Activated CD4-positive, alpha-beta T cell treated with anti-CD3 and anti-CD28 coated beads for 36 hours (primary cell): ENCODE data around the gene FSTL3. TPM values are rescaled to one million over a fixed set of nuclear protein-coding genes. Genes with fewer than 3 reads are reported as not detected.
"Not testable (repeated sequence)": the region's sequence is repeated elsewhere in the genome, so short reads cannot be mapped to it uniquely, and the experiment has no call there.

ENCODE experiments used
- ATAC-seq: fragments of 200-7000 bp; cut with Tn5 transposase; one replicate; pipeline ENCODE4 v1.10.0; 2021; ENCODE audit warnings: mild to moderate bottlenecking, moderate library complexity
- CTCF ChIA-PET: fragments of 350-600 bp; sonication (Branson Sonifier 250); formaldehyde crosslinking; loops from one replicate; lab custom pipeline; 2021; ENCODE audit warnings: antibody characterized with exemption; lab: Charles Lee
- POLR2A ChIA-PET: fragments of 350-600 bp; sonication (Branson Sonifier 250); formaldehyde crosslinking; loops from one replicate; lab custom pipeline; 2021; ENCODE audit warnings: antibody characterized with exemption, inconsistent platforms; lab: Charles Lee
- DNase-seq: peaks from one replicate; pipeline ENCODE4 v3.0.0-alpha.2; 2020
- H3K27ac Mint-ChIP-seq: one replicate; pipeline ENCODE4 v1.8.0; 2021; ENCODE audit warnings: mixed read lengths
- H3K27me3 Mint-ChIP-seq: one replicate; pipeline ENCODE4 v1.8.0; 2021; ENCODE audit warnings: mixed read lengths
- H3K36me3 Mint-ChIP-seq: one replicate; pipeline ENCODE4 v1.8.0; 2021; ENCODE audit warnings: low read depth, mixed read lengths
- H3K4me1 Mint-ChIP-seq: one replicate; pipeline ENCODE4 v1.8.0; 2021; ENCODE audit warnings: mixed read lengths
- H3K4me3 Mint-ChIP-seq: one replicate; pipeline ENCODE4 v1.8.0; 2021; ENCODE audit warnings: mild to moderate bottlenecking, moderate library complexity, mixed read lengths
- H3K9me3 Mint-ChIP-seq: one replicate; pipeline ENCODE4 v1.8.0; 2021; ENCODE audit warnings: low read depth, mixed read lengths
- intact Hi-C, 2 experiments: fragments of 100-400 bp; cut with DNase I in 1 of 2; cut with micrococcal nuclease in 1 of 2; formaldehyde crosslinking; loops; one replicate each; pipeline versions ENCODE4 v1.14.2 to v1.15.1; 2022 to 2024; cut with DNase I, micrococcal nuclease
- total RNA-seq, 2 experiments: library from RNA; stranded (reverse); gene quantifications; one replicate each; pipeline ENCODE4 v1.2.3, GENCODE V29; 2021

Gene FSTL3
- total RNA-seq, 2 experiments from 2014 or later: 8.5 to 10.1 TPM

DNA sequence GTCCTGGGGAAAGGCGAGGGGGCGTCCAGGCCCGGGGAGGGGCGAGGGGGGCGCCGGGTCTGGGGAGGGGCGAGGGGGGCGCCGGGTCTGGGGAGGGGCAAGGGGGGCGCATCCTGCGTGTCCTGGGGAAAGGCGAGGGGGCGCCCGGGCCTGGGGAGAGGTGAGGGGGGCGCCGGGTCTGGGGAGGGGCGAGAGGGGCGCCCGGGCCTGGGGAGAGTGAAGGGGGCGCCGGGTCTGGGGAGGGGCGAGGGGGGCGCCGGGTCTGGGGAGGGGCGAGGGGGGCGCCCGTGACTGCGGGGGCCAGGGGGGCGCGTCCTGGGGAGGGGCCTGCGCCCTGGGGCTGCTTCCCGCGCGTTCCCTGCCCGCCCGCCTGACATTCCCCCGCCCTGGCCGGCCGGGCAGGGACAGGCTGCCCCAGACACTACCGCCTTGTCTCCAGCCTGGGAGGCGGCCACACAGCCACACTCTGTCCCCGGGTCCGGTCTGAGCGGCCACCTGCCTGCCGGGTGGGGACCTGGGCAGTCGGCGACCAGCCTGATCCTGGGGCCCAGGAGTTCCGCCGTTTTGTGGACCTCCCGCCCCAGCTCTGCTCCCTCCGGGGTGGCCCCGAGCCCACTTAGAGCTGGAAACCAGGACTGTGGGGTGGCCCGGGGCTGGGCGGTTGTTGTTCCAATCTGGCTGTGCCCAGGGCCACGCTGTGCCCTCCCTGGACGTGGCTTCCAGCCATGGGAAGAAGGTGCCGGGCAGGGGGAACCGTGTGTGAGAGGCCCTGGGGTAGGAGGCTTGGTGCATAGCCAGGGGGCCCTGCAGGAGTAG lies 44.4 kb downstream of the FSTL3 start:
- Mint-ChIP-seq H3K27me3 (peaks cover 12% of the 10 kb centered on the region), H3K4me1 (no peaks in the 10 kb centered on the region)
- POLR2A ChIA-PET: no interaction called here

DNA sequence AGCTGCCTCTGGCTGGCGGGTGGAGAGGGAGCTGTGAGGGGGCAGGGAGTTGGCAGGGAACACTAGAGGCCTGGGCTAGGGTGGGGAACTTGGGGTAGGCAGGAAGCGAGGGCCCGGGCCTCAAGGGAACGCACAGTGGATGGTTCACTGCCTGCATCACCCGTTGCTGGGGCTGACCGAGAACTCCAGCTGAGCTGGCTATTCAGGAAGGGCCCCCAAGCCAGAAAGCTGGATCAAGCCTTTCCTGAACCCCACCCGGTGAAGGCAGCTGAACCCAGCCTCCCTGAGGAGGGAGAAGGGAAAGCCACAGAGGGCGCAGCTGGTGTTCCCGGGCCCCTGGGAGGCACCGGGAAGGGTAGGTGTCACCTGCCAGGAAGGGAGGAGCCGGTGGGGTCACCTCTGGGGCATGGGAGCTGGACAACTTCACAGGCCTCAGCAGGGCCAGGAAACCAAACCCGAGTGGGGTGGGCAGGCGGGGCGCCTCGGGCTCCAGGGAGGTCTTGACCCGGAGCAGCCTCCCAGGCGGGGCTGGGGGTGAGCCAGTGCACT lies 46.4 kb downstream of the FSTL3 start:
- no peak for DNase-seq
- Mint-ChIP-seq H3K9me3 (no peaks in the 10 kb centered on the region), H3K27me3 (peaks cover 12% of the 10 kb centered on the region), H3K27ac (no peak overlapping the region), H3K36me3 (no peaks in the 10 kb centered on the region), H3K4me3 (no peak overlapping the region), H3K4me1 (no peaks in the 10 kb centered on the region)
- POLR2A ChIA-PET: no interaction called here
- no peak for ATAC-seq
- intact Hi-C loops: no loop called here
- CTCF ChIA-PET: no interaction called here

More for the DNA sequence above, 44.4 kb downstream of the FSTL3 start:
- H3K9me3 Mint-ChIP-seq: peaks cover 4% of the 10 kb centered on the region
- no peaks in the 10 kb centered on the region for H3K36me3 Mint-ChIP-seq
- no peak overlapping the region for H3K4me3 Mint-ChIP-seq
- DNase-seq: no peak
- ATAC-seq: no peak
- no peak overlapping the region for H3K27ac Mint-ChIP-seq
- intact Hi-C loops: no loop called here
- CTCF ChIA-PET: no interaction called here

DNA sequence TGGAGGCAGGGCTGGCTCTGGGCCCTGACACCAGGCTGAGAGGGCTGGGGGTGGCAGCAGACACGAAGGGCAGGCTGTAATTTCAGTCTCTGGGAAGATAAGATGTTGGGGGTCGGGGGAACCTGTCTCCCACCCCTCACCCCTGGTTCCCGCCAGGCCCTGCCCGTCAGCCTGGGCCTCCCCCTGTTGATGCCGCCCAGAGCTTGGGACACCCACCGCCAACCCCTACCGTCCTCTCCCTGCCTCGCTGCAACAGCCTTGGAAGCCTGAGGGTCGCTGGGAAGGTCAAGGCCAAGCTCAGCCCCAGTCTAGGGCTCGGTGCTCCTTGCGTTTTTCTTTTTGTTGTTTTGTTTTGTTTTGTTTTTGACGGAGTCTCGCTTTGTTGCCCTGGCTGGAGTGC lies 47.1 kb downstream of the FSTL3 start:
- no peak for DNase-seq
- ChIA-PET CTCF (no interaction called here), POLR2A (no interaction called here)
- ATAC-seq: no peak
- Mint-ChIP-seq H3K27me3 (peaks cover 9% of the 10 kb centered on the region), H3K4me3 (no peak overlapping the region), H3K9me3 (no peaks in the 10 kb centered on the region), H3K36me3 (no peaks in the 10 kb centered on the region), H3K4me1 (no peaks in the 10 kb centered on the region), H3K27ac (no peak overlapping the region)
- intact Hi-C loops: no loop called here

DNA sequence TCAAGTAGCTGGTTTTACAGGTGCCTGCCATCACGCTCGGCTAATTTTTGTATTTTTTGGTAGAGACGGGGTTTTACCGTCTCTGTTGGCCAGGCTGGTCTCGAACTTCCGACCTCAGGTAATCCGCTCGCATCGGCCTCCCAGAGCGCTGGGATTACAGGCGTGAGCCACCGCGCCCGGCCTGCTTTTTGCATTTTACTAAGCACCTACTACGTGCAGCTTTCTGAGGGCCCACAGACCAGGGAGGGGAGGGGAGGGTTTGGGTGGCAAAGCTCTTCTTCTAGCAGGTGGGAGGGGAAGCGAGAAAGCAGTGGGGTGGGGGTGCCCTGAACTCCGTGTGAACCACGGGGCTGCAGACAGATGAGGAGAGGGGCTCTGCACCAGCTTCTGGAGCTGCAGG lies 47.5 kb downstream of the FSTL3 start:
- ATAC-seq: no peak
- POLR2A ChIA-PET: no interaction called here
- DNase-seq: no peak
- Mint-ChIP-seq H3K27ac (no peak overlapping the region), H3K4me1 (no peaks in the 10 kb centered on the region), H3K36me3 (no peaks in the 10 kb centered on the region), H3K4me3 (no peak overlapping the region), H3K9me3 (no peaks in the 10 kb centered on the region), H3K27me3 (peaks cover 6% of the 10 kb centered on the region)
- CTCF ChIA-PET: no interaction called here
- intact Hi-C loops: no loop called here

DNA sequence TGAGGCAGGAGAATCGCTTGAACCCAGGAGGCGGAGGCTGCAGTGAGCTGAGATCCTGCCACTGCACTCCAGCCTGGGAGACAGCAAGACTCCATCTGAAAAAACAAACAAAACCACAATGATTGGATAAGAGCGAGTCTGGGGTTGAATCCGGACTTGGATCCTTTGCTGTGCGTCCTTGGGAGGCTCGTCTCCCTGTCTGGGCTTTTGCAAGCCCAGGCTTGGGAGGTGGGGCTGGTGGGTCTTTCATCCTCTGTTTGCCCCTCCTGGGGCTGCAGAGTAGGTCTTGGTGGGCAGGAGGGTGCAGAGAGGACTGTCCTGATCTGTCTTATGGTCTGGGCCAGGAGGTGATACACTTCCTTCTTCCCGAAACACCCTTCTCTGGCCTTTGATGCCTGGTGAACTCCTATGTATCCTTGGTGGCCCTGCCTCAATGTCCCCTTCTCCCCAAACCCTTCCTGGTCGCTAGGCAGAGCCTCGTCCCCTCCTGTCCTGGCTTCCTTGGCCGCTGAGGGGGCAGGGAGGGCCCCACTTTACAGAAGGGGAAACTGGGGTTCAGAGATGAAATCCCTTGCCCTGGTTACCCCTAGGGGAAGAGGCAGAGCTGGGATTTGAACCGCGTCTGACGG lies 49.4 kb downstream of the FSTL3 start:
- H3K4me1 Mint-ChIP-seq: no peaks in the 10 kb centered on the region
- ATAC-seq (no peak), DNase-seq (no peak)
- H3K27ac Mint-ChIP-seq: no peak overlapping the region
- ChIA-PET POLR2A (no interaction called here), CTCF (interaction anchor here (0.7 kb wide), 1 partner anchor 56 kb away, joined by 3 read pairs; no protein-coding TSS in a partner anchor)
- H3K4me3 Mint-ChIP-seq: no peak overlapping the region
- peaks cover 6% of the 10 kb centered on the region for H3K27me3 Mint-ChIP-seq
- intact Hi-C loops: no loop called here
- H3K36me3 Mint-ChIP-seq: no peaks in the 10 kb centered on the region
- H3K9me3 Mint-ChIP-seq: no peaks in the 10 kb centered on the region

DNA sequence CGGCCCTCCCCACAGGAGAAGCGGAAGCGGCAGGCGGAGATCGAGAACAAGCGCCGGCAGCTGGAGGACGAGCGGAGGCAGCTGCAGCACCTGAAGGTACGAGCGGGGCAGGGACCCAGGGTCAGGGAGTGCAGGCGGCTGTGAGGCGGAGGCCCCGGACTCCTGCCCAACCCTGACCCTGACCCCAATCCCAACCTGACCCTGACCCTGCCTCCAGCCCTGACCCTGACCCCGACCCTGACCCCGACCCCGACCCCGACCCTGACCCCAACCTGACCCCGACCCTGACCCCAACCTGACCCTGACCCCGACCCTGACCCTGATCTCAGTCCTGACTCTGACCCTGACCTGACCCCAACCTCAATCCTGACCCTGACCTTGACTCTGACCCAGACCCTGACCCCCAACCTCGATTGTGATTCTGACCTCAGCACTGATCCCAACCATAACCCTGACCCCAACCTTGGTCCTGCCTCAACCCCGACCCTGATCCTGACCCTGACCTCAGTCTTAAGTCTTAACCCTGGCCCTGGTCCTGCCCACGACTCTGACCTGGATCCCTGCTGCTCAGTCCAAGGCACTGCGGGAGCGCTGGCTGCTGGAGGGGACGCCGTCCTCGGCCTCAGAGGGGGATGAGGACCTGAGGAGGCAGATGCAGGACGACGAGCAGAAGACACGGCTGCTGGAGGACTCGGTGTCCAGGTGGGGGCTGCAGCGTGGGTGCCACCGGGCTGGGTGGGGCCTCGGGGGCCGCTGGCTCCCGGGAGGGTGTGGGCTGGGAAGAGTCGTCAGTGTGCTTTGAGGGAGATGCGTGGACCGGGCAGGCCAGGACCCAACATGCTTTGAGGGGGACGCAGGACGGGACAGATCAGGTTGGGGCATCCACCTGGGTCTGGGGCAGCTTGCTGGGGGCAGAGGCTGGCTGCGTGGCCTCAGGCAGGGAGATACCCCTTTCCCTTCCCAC lies 51.1 kb downstream of the FSTL3 start:
- Mint-ChIP-seq H3K4me1 (no peaks in the 10 kb centered on the region), H3K4me3 (no peak overlapping the region), H3K27me3 (peaks cover 4% of the 10 kb centered on the region), H3K27ac (no peak overlapping the region), H3K9me3 (no peaks in the 10 kb centered on the region), H3K36me3 (no peaks in the 10 kb centered on the region)
- ATAC-seq (no peak), DNase-seq (no peak)
- intact Hi-C loops: no loop called here
- POLR2A ChIA-PET: no interaction called here
- CTCF ChIA-PET: no interaction called here

DNA sequence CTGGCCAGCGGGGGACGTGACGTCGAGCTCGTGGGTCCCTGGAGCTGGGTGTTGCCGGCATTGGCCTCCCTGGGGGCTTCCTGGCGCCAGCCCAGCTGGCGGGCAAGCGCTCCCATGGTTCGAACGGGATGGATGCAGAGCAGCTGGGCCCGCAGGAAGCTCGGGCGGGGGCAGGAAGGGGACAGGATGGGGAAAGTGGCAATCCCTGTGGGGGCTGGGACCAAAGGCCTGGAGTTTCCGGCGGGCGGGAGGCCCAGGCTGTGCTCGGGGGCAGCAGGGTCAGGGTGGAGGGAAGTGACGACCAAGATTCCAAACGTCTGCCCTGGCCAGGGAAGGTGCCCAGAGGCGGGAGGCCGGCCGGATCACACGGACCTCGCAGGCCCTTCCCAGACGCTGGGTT lies 51.8 kb downstream of the FSTL3 start:
- Mint-ChIP-seq H3K36me3 (no peaks in the 10 kb centered on the region), H3K4me3 (no peak overlapping the region), H3K27ac (no peak overlapping the region), H3K4me1 (no peaks in the 10 kb centered on the region), H3K27me3 (no peaks in the 10 kb centered on the region), H3K9me3 (no peaks in the 10 kb centered on the region)
- CTCF ChIA-PET: no interaction called here
- intact Hi-C loops: no loop called here
- no peak for ATAC-seq
- POLR2A ChIA-PET: no interaction called here
- DNase-seq: no peak

DNA sequence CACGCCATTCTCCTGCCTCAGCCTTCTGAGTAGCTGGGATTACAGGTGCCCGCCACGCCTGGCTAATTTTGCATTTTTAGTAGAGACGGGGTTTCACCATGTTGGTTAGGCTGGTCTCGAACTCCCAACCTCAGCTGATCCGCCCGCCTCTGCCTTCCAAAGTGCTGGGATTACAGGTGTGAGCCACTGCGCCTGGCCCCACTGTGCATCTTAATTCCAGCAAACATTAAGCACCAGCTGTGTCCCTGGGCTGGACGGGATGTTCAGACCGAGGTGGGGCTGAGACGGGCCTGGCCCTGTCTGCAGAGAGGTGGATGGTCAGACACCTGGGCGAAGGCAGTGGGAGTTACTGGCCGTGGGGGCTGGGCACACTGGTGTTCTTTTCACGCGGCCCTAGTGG lies 53.4 kb downstream of the FSTL3 start:
- DNase-seq, H3K27me3 Mint-ChIP-seq, H3K4me1 Mint-ChIP-seq, intact Hi-C loops, ATAC-seq, H3K4me3 Mint-ChIP-seq, H3K36me3 Mint-ChIP-seq, H3K9me3 Mint-ChIP-seq, POLR2A ChIA-PET, H3K27ac Mint-ChIP-seq: not testable (repeated sequence)
- CTCF ChIA-PET: interaction anchor here (0.6 to 0.7 kb wide), 3 partner anchors 103 to 273 kb away, joined by 3 read pairs; no protein-coding TSS in a partner anchor

DNA sequence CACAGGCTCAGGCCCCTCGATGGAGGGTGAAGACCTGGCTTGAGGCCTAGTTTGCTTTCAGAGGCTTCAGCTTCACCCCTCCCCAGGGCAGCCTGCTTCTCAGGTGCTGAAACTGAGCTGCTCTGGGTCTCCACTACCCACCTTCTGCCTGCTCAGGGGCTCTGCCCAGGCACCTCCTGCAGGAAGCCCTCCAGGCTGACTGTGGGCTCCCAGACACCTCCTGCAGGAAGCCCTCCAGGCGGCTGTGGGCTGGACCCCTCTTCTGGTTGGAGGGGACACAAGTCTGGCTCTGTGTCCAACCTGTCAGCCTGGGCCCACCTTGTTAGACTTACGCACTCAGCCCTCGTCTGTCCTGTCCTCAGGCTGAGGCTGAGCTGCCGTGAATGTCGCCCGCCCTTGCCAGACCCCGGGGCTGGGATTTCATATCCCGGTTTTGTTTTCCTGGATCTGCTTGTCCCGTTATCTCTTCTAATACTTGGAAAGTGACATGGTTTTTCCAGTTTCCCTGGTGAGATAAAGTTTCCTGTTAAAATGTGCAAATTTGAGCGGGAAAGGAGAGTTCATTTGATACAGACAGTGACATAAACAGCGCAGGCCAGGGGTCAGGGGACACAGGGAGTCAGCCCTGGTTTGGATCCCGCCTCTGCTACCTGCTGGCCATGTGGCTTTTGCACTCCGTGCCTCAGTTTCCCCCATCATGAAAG lies 53.9 kb downstream of the FSTL3 start:
- DNase-seq: no peak
- H3K4me3 Mint-ChIP-seq: no peak overlapping the region
- H3K27ac Mint-ChIP-seq: no peak overlapping the region
- intact Hi-C loops: loop anchor here in 1 of 2 experiments (10.0 kb wide), 1 partner anchor 145 kb away; the partner anchor contains the start of gene HCN2
- CTCF ChIA-PET: interaction anchor here (0.6 kb wide), 1 partner anchor 103 kb away, joined by 3 read pairs; no protein-coding TSS in a partner anchor
- ATAC-seq: no peak
- H3K36me3 Mint-ChIP-seq: no peaks in the 10 kb centered on the region
- no peaks in the 10 kb centered on the region for H3K9me3 Mint-ChIP-seq
- no peaks in the 10 kb centered on the region for H3K4me1 Mint-ChIP-seq
- POLR2A ChIA-PET: no interaction called here
- H3K27me3 Mint-ChIP-seq: no peaks in the 10 kb centered on the region

DNA sequence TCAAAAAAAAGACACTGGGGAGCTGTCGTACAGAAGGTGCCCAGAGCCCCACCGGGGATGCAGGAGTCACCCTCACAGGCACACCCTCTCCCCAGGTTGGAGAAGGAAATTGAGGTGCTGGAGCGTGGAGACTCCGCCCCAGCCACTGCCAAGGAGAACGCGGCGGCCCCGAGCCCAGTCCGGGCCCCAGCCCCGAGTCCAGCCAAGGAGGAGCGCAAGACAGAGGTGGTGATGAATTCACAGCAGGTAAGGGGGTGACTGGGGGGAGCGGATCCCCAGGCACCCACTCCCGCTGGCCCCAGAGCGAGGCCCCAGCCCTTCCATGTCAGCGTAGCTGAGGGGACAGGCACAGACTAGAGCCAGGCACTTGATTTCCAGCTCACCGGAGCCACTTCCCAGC lies 54.8 kb downstream of the FSTL3 start:
- no peaks in the 10 kb centered on the region for H3K9me3 Mint-ChIP-seq
- no peak for ATAC-seq
- no peaks in the 10 kb centered on the region for H3K36me3 Mint-ChIP-seq
- no peak overlapping the region for H3K27ac Mint-ChIP-seq
- no peaks in the 10 kb centered on the region for H3K27me3 Mint-ChIP-seq
- no peaks in the 10 kb centered on the region for H3K4me1 Mint-ChIP-seq
- intact Hi-C loops: loop anchor here in 1 of 2 experiments (10.0 kb wide), 1 partner anchor 146 kb away; the partner anchor contains the start of gene HCN2
- POLR2A ChIA-PET: no interaction called here
- no peak overlapping the region for H3K4me3 Mint-ChIP-seq
- CTCF ChIA-PET: no interaction called here
- no peak for DNase-seq
